NT2/D1 (cell line): ENCODE results near the gene ATF6B.

ENCODE experiments used
- DNase-seq: peaks from one replicate; pipeline ENCODE4 v3.0.0-alpha.2; 2011; ENCODE audit warnings: low read depth, low spot score
- H3K27me3 ChIP-seq: 2 replicates; pipeline ENCODE4 v1.6.0; 2011; ENCODE audit warnings: mild to moderate bottlenecking; ENCODE audit not compliant: insufficient read length, insufficient read depth
- H3K36me3 ChIP-seq: 2 replicates; pipeline ENCODE4 v1.6.1; 2011; ENCODE audit warnings: mild to moderate bottlenecking, low read length, mixed read lengths; ENCODE audit not compliant: insufficient read depth, insufficient read length
- H3K4me1 ChIP-seq: 2 replicates; pipeline ENCODE4 v1.5.1; 2011; ENCODE audit not compliant: insufficient read depth, insufficient read length
- H3K4me3 ChIP-seq: 2 replicates; pipeline ENCODE4 v1.5.1; 2011; ENCODE audit warnings: low read depth; ENCODE audit not compliant: insufficient read length
- H3K9ac ChIP-seq: 2 replicates; pipeline ENCODE4 v1.6.0; 2011; ENCODE audit warnings: low read depth; ENCODE audit not compliant: insufficient read length
- H3K9me3 ChIP-seq: 2 replicates; pipeline ENCODE4 v1.5.1; 2011; ENCODE audit warnings: mild to moderate bottlenecking, low read length; ENCODE audit not compliant: insufficient read depth
- SUZ12 ChIP-seq: IDR thresholded peaks from 2 replicates; pipeline ENCODE4 v1.6.1; 2011; ENCODE audit not compliant: insufficient read length, insufficient read depth; ENCODE audit errors: extremely low read depth
- YY1 ChIP-seq: IDR thresholded peaks from 2 replicates; pipeline ENCODE4 v1.6.1; 2011; ENCODE audit not compliant: insufficient read length, insufficient read depth
- ZNF274 ChIP-seq: IDR thresholded peaks from 2 replicates; pipeline ENCODE4 v1.6.1; 2011; ENCODE audit warnings: mild to moderate bottlenecking, low read depth, low read length

ATF6B gene

DNA sequence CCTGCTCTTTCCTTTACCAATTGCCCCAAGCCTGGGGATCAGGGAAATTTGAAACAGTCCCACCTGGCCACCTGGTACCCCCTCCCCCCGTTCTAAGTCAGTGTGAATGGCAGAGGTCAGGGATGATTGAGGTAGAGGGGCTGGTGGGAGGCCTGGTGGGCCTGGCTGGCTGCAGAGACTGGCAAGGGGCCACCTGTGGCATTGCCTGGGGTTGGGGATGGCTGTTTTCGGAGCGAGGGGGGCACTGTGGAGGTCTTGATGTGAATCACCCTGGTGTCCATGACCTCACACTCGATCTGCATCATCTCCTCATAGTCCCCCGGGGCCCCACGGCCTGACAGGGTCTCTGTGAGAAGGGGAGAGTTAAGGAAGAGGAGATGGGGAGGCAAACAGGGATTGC, 12.4 kb downstream of the ATF6B start:
- TF ChIP-seq SUZ12 (no peak), YY1 (no peak), ZNF274 (no peak)
- Histone ChIP-seq H3K4me1 (peaks cover 3% of the 10 kb centered on the region), H3K27me3 (no peaks in the 10 kb centered on the region), H3K9ac (no peak overlapping the region), H3K4me3 (no peak overlapping the region), H3K9me3 (no peaks in the 10 kb centered on the region), H3K36me3 (peaks cover 60% of the 10 kb centered on the region)
- DNase-seq = no peak

DNA sequence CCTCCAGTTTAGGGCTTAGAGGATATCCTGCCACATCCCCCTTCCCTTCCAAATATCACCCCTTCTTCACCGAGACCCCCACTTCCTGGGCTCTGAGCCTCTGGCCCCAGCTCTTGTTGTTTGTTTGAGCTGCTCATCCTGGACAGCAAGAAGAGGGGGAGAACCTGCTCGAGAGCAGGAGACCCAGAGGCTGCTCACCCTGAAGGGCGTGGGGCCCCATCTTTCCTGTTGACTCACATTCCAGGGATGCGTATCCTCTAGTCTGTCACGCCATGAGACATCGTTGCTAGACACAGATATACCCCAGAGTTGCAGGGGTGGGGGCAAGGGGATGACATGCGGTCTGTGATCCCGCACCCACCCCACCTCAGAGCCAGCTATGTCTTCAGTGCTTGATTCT, 13.2 kb downstream of the ATF6B start:
- Histone ChIP-seq H3K36me3 (peaks cover 57% of the 10 kb centered on the region), H3K9me3 (no peaks in the 10 kb centered on the region), H3K4me1 (peaks cover 3% of the 10 kb centered on the region), H3K9ac (no peak overlapping the region), H3K4me3 (no peak overlapping the region), H3K27me3 (no peaks in the 10 kb centered on the region)
- DNase-seq = no peak
- no peak for TF ChIP-seq ZNF274
- TF ChIP-seq SUZ12 = no peak
- no peak for TF ChIP-seq YY1

DNA sequence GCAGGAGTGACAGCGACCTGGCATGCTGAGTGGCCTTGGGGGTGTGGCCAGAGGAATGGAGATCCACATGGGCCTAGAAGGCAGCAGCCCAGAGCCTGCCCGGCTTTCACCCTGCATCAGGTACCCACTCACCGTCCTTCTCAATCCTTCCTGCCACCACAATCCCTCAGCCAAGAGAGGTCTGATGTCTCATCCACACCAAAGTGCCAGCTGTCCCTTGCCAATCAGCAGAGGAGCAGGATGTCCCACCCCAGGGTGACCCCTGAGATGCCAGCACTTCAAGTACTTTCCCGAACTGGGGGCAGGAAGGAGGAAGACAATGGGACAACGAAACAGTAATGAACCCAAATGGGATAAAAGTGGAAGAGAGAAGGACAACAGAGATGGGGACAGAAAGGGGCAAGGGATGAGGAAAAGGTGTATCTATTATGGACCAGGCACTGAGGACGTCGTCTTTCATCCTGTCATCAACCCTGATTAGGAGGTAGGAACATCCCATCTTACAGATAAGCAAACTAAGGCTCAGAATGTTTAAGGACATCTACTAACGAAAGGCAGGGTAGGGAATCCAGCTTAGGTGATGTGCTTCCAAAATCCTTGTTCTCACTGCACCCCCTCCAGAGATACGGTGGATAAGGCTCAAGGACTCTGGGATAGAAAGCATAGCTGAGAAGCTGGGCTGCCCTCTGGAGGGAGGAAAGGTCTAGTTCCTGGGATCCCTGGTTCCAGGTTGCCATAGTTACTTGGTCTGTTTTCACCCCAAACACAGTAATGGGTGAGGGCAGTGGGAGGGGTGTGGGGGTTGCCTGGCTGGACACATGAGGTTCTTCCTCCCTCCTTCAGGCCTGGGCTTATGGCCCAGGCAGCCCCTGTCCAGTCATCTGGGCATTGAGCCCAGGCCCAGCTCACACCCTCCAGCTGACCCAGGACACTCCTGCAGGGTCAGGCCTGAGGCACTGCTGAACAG, 14.4 kb downstream of the ATF6B start:
- Histone ChIP-seq H3K4me3 (no peak overlapping the region), H3K4me1 (peaks cover 8% of the 10 kb centered on the region), H3K9ac (no peak overlapping the region), H3K9me3 (no peaks in the 10 kb centered on the region), H3K36me3 (peaks cover 52% of the 10 kb centered on the region), H3K27me3 (no peaks in the 10 kb centered on the region)
- DNase-seq = no peak
- TF ChIP-seq ZNF274 = no peak
- TF ChIP-seq YY1 = no peak
- TF ChIP-seq SUZ12 = no peak

DNA sequence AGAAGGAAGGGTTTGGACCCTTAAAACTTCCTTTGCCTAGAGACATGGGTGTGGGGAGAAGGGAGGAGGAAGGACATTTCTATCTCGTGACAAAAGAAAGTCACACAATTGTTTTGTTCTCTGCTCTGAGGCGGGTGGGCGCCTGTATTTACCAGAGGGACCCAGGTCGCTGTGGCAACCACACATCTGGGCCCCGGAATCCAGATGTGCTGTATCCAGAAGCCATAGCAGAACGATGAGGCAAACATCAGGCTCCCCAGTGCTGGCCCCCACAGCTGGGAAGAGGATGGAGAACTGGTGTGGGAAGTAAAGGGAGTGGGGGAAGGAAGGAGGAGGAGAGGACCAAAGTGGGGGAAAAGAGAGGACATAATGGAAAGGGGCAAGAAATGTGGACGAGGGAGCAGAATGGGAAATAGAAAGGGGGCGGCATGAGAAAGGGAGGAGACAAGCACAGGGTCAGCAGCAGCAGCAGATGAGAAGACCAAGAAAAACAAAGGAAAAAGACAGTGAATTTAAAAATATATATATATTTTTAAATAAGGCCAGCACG, 15.5 kb downstream of the ATF6B start:
- no peak overlapping the region for H3K4me3 ChIP-seq
- no peaks in the 10 kb centered on the region for H3K27me3 ChIP-seq
- H3K9me3 ChIP-seq = no peaks in the 10 kb centered on the region
- H3K4me1 ChIP-seq = peaks cover 10% of the 10 kb centered on the region
- TF ChIP-seq SUZ12 (no peak), ZNF274 (no peak), YY1 (no peak)
- H3K36me3 ChIP-seq = peaks cover 43% of the 10 kb centered on the region
- H3K9ac ChIP-seq = no peak overlapping the region
- DNase-seq = no peak

DNA sequence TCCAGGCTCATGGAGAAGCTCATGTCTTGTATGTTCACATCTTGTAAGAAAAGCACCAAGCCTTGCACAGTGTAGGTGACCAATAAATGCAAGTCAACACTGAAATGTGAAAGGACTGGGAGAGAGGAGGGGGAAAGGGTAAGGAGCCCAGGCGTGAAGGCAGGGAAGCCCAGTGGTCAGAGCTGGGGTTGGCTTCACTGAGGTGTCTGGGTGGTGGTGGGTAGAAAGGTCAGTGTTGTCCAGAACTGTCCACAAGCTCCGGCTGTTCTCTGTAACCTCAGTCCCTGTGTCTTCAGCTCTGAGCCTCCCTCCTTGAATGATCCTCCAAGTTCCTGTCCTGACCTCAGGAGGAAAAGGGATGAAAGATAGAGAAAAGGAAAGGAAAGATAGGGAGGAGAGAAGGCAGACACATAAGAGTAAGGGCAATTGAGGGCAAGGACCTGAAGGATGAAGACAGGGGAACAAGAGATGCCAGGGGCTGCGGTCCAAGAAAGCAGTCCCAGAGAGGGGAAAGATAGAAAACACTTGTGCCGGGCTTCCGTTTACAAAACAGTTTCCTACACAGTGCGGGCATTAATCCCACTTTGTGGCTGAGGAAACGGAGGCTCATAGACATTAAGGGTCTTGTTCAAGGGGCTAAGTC, 16.5 kb downstream of the ATF6B start:
- H3K9ac ChIP-seq = no peak overlapping the region
- peaks cover 33% of the 10 kb centered on the region for H3K36me3 ChIP-seq
- no peak for DNase-seq
- no peaks in the 10 kb centered on the region for H3K27me3 ChIP-seq
- H3K4me3 ChIP-seq = no peak overlapping the region
- H3K9me3 ChIP-seq = no peaks in the 10 kb centered on the region
- TF ChIP-seq SUZ12 = no peak
- TF ChIP-seq ZNF274 = no peak
- no peak for TF ChIP-seq YY1
- peaks cover 10% of the 10 kb centered on the region for H3K4me1 ChIP-seq

DNA sequence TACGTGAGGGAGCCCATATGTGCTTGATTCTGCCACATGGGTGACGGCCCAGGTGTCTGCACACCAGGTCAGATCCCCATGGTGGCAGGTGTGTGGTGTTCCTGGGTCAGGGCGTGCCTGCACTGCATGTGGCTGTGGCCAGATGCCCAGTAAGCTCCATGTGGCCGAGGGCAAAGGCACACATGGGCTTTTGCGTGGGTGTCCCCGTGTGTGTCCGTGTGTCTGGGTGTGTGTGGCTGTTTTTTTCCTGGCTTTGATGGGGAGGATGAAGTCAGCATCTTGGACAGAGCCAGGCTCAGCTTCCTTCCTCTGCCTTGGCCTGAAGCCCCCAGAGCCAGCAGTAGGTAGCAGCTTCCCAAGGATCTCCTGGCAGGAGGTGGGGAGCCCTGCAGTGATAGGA, 17.4 kb downstream of the ATF6B start:
- no peak for DNase-seq
- Histone ChIP-seq H3K4me3 (no peak overlapping the region), H3K9me3 (no peaks in the 10 kb centered on the region), H3K9ac (no peak overlapping the region), H3K4me1 (peaks cover 10% of the 10 kb centered on the region), H3K36me3 (peaks cover 24% of the 10 kb centered on the region), H3K27me3 (no peaks in the 10 kb centered on the region)
- no peak for TF ChIP-seq YY1
- no peak for TF ChIP-seq ZNF274
- TF ChIP-seq SUZ12 = no peak

DNA sequence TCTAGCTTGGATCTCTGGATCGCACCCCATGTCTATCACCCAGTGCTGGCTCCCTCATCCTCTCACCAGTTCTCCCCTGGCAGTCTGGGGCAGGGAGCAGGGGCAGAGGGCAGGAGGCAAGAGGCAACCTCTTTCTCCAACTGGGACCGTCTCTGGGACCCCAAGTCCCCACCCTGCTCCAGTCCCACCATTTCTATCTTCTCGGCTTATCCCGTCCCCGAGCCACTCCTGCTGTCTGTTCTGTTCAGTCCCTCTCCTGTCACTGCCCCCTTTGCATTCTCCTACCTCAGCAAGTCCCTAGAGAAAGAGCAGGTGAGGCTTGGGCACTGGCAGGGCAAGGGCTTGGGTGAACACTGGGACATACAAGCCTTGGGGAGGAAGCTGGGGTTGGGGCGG, 18.3 kb downstream of the ATF6B start:
- Histone ChIP-seq H3K36me3 (peaks cover 18% of the 10 kb centered on the region), H3K9ac (no peak overlapping the region), H3K9me3 (no peaks in the 10 kb centered on the region), H3K4me3 (no peak overlapping the region), H3K4me1 (peaks cover 10% of the 10 kb centered on the region), H3K27me3 (no peaks in the 10 kb centered on the region)
- TF ChIP-seq SUZ12 = no peak
- TF ChIP-seq ZNF274 = no peak
- TF ChIP-seq YY1 = no peak
- no peak for DNase-seq
